Spinal cord (tissue), 10 donors: ENCODE results near the gene MAGED4B. TPM values are rescaled to one million over a fixed set of nuclear protein-coding genes. Genes with fewer than 3 reads are reported as not detected.
"Not testable (repeated sequence)": the region's sequence is repeated elsewhere in the genome, so short reads cannot be mapped to it uniquely, and the experiment has no call there.

ENCODE experiments used
- DNase-seq, 6 donors: peaks; one replicate each; pipeline versions ENCODE4 v3.0.0 to v3.0.0-alpha.2; 2013 to 2015; ENCODE audit warnings: low spot score in 6 of 6, low read depth in 4 of 6
- H3K27ac ChIP-seq: one replicate; pipeline ENCODE4 v1.5.1; 2013; ENCODE audit warnings: low read depth, low read length, control low read depth
- H3K27me3 ChIP-seq: one replicate; pipeline ENCODE4 v1.6.1; 2013; ENCODE audit warnings: low read length; ENCODE audit not compliant: control insufficient read depth, insufficient read depth
- H3K36me3 ChIP-seq: one replicate; pipeline ENCODE4 v1.6.1; 2013; ENCODE audit warnings: low read length; ENCODE audit not compliant: control insufficient read depth, insufficient read depth
- H3K4me1 ChIP-seq: one replicate; pipeline ENCODE4 v1.6.1; 2013; ENCODE audit warnings: low read length; ENCODE audit not compliant: control insufficient read depth, insufficient read depth
- H3K4me3 ChIP-seq: one replicate; pipeline ENCODE4 v1.5.1; 2013; ENCODE audit warnings: low read depth, low read length, control low read depth
- H3K9me3 ChIP-seq: one replicate; pipeline ENCODE4 v1.6.1; 2013; ENCODE audit warnings: low read length; ENCODE audit not compliant: control insufficient read depth, insufficient read depth
- WGBS: methylation state at CpG from one replicate; pipeline ENCODE4 v1.1.5; 2013; ENCODE audit warnings: missing lambda C conversion rate; ENCODE audit not compliant: insufficient coverage; 5-methylcytosine and 5-hydroxymethylcytosine counted together
- long read RNA-seq, 4 donors: transcript quantifications; one replicate each; lab custom pipeline, GENCODE V29; 2026
- polyA plus RNA-seq, 2 donors: library from polyadenylated mRNA; unstranded; fragments of 120-200 nt; gene quantifications; one replicate each; pipeline ENCODE4 v1.2.1, GENCODE V29; 2013; ENCODE audit not compliant: insufficient read length in 2 of 2
- total RNA-seq, 2 donors: library from RNA; depleted of rRNA in 1 of 2; stranded (reverse); fragments of 120-200 nt in 1 of 2; fragments of >200 nt in 1 of 2; gene quantifications; one replicate each; pipeline versions ENCODE4 v1.2.3 to v1.2.4, GENCODE V29; 2013 to 2014
- donor health status: healthy.

Gene MAGED4B, protein sequence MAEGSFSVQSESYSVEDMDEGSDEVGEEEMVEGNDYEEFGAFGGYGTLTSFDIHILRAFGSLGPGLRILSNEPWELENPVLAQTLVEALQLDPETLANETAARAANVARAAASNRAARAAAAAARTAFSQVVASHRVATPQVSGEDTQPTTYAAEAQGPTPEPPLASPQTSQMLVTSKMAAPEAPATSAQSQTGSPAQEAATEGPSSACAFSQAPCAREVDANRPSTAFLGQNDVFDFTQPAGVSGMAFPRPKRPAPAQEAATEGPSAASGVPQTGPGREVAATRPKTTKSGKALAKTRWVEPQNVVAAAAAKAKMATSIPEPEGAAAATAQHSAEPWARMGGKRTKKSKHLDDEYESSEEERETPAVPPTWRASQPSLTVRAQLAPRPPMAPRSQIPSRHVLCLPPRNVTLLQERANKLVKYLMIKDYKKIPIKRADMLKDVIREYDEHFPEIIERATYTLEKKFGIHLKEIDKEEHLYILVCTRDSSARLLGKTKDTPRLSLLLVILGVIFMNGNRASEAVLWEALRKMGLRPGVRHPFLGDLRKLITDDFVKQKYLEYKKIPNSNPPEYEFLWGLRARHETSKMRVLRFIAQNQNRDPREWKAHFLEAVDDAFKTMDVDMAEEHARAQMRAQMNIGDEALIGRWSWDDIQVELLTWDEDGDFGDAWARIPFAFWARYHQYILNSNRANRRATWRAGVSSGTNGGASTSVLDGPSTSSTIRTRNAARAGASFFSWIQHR
- total RNA-seq (100 to 1,000 TPM in 1 of 2 donors, 10 to 100 TPM in 1; 66.7 to 104 TPM), polyA plus RNA-seq (100 to 1,000 TPM; 291 to 294 TPM)
- long read RNA-seq, donor 1, transcript MAGED4B-201 (13 exons, 2,578 nt): major isoform, 11 of 162 reads
- long read RNA-seq, donor 1, transcript MAGED4B-211 (13 exons, 2,482 nt): minor isoform, 7 of 162 reads
- long read RNA-seq, donor 1, partial matches to known transcripts: 138 of 162 reads
- long read RNA-seq, donor 1, other reads (novel, unspliced or antisense): 6 of 162 reads
- long read RNA-seq, donor 2, partial matches to known transcripts: 61 of 64 reads
- long read RNA-seq, donor 2, other reads (novel, unspliced or antisense): 0 of 64 reads
- long read RNA-seq, donor 3, partial matches to known transcripts: 71 of 72 reads
- long read RNA-seq, donor 3, other reads (novel, unspliced or antisense): 0 of 72 reads
- long read RNA-seq, donor 4, partial matches to known transcripts: 36 of 44 reads
- long read RNA-seq, donor 4, other reads (novel, unspliced or antisense): 0 of 44 reads

DNA sequence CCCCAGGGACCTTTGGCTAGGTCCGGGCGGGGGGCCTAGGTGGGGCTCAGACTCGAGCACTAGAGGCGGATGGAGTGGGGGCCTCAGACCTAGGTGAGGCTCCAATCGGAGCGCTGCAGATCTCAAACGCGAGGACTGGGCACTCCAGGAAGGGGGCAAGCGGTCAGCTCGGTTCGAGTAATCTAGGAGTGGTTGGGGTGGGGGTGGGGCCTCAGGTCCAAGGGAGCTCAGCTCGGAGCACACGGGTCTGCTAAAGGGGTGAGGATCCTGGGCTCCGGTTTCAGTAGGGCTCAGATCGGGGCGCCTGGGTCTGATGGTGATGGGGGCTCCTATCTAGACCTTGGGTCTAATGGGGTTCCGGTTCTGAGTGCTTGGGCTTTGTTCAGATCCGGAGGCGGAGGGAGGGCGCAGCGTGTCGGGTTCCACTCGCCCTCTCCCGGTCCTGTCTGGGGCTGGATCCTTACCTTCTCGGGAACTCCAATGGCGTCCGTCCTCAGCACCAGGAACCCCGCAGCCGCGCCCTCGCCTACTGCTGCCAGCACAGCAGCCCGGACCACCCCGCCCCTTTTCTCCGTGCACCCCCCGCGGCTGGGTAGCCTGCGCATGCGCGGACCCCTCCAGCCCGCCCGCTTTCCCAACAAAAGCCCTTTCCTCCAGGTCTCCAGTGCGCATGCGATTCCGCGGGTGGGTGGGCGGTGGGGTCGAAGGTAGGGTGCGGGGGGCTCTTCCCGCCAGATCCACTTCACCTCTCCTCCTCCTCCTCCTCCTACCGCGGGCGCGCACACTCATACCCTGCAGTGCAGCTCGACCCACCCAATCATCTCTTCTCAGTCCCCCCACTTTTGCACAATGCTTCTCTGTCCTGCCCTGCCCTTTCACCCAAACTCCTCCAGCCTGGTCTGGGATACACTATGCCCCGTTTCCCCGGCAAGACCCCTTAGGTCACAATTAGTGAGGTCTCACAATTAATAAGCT, at the start of gene MAGED4B:
Gene MAGED4B (minus strand): TSS at position 518 of the 975 bp plus-strand sequence. CDS start 1,011 bp downstream, outside the sequence.
- H3K9me3 ChIP-seq, H3K27me3 ChIP-seq, H3K36me3 ChIP-seq, H3K27ac ChIP-seq, H3K4me1 ChIP-seq, H3K4me3 ChIP-seq, DNase-seq: not testable (repeated sequence)
- no CpG with 5 or more reads among the region's 56 CpGs for WGBS

DNA sequence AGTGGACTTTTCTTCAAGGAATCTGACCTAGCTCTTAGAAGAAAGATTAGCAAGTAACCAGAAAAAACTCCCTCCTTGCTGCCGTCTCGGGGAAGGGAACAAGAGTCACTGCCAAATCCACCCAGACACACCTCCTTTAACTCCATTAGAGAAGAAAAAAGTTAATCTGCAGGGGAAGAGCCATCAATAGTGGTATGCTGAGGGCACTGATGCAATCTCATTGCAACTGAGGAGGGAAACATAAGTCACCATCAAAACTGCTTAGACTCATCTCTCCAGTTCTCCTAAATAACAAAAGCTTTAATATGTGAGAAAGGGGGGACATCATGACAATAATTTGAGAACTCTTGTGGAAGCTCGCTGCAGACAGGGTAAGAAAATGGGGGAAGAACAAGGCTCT, 49.3 kb upstream of the MAGED4B start:
- H3K4me1 ChIP-seq: no peaks in the 10 kb centered on the region
- no peaks in the 10 kb centered on the region for H3K27me3 ChIP-seq
- WGBS: no CpG with 5 or more reads among the region's 3 CpGs

DNA sequence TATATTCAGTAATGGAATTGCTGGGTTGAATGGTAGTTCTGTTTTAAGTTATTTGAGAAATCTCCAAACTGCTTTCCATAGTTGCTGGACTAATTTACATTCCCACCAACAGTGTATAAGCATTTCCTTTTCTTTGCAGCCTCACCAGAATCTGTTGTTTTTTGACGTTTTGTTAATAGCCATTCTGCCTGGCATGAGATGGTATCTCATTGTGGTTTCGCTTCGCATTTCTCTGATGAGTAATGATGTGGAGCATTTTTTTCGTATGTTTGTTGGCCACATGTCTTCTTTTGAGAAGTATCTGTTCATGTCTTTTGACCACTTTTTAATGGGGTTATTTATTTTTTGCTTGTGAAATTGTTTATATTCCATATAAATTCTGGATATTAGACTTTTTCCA, 13.6 kb upstream of the MAGED4B start:
- WGBS: no CpG with 5 or more reads among the region's 4 CpGs
- H3K4me3 ChIP-seq: no peak overlapping the region
- no peaks in the 10 kb centered on the region for H3K36me3 ChIP-seq
- H3K27me3 ChIP-seq: no peaks in the 10 kb centered on the region
- H3K27ac ChIP-seq: no peak overlapping the region
- H3K9me3 ChIP-seq: no peaks in the 10 kb centered on the region
- H3K4me1 ChIP-seq: no peaks in the 10 kb centered on the region
- no peak for DNase-seq

More for the DNA sequence above, 49.3 kb upstream of the MAGED4B start:
- H3K36me3 ChIP-seq: no peaks in the 10 kb centered on the region
- DNase-seq: no peak
- no peak overlapping the region for H3K27ac ChIP-seq
- H3K9me3 ChIP-seq: no peaks in the 10 kb centered on the region
- no peak overlapping the region for H3K4me3 ChIP-seq

DNA sequence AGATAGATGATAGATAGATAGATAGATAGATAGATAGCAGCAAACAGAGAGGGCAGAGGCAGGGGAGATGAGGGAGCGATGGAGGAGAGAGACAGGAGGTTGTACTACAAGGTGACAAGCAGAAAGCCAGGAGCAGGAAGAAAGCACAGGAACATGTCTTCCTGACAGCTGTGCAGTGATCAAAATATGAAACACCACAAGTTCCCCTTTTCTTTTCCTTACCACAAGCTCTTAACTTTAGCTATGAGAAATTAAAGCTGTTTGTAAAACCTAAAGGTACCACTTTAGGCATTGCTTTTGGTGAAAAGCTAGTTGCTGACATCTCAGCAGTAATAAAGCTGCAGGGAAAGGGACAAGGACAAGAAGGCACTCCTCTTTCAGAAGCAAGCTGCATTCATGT, 9.1 kb upstream of the MAGED4B start:
- Histone ChIP-seq H3K4me1 (no peaks in the 10 kb centered on the region), H3K9me3 (no peaks in the 10 kb centered on the region), H3K27ac (no peak overlapping the region), H3K27me3 (no peaks in the 10 kb centered on the region), H3K4me3 (no peak overlapping the region), H3K36me3 (no peaks in the 10 kb centered on the region)
- DNase-seq: no peak
- WGBS: 100% methylated on average over 1 of the region's 1 CpG

DNA sequence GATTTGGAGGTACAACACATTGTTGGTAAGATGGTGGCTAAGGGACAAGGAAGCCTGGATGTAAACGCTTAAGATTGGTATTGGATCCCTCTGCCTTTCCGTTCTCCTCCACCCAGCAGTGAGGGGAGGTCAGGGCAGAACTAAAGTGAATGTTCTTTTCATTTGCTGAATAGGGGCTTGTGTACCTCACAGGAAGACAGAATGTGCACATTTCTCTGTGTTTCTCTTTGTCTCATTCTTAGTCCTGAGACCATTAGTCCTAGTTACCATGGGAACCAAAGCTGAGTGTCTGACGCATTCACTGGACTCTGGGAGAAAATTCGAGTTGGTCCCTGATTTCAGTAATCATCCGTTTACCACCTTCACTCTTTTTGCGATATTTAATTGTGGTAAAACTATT, 26.7 kb downstream of the MAGED4B start:
- H3K4me3 ChIP-seq, H3K36me3 ChIP-seq, H3K27ac ChIP-seq, DNase-seq, H3K4me1 ChIP-seq, H3K9me3 ChIP-seq, H3K27me3 ChIP-seq: not testable (repeated sequence)
- WGBS: no CpG with 5 or more reads among the region's 6 CpGs

DNA sequence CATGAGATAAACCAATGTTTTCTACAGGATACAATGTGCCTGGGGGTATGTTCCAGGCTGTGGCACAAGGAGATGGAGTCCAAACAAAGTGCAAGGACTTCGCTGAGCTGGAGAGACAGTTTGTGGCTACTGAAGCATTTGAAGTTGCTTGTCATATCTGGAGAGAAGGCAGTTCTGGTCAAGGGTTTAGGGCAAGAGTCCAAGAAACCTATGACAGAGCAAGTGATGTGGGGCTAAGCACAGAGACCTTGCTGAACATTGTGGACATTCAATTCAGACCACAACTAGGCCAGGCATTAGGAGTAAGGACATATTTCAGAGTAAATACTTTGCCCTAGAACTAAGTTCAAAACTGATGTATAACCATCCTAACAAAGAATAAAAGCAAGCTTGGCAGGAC, 34.8 kb downstream of the MAGED4B start:
- no peak for DNase-seq
- WGBS: 64% methylated on average over 1 of the region's 1 CpG
- Histone ChIP-seq H3K27ac (no peak overlapping the region), H3K4me1 (peaks cover 4% of the 10 kb centered on the region), H3K9me3 (no peaks in the 10 kb centered on the region), H3K4me3 (no peak overlapping the region), H3K36me3 (no peaks in the 10 kb centered on the region), H3K27me3 (no peaks in the 10 kb centered on the region)

DNA sequence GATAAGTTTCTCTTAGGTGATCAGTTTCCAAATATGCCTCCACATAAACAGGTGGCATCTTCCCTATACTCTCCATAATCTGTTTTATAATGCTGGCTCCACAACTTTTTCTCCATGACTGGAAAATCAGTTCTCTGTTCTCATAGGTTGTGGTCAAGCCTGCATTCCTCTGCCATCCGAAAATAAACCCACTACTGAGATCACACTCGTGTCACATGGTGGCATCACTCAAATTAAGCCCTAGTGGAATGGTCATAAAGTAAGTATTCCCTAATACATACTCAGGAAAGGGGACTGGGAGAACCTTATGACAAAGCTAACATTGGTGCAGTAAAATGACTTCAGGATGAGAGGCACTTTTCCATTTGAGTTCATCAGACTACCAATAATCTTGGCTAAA, 37.6 kb downstream of the MAGED4B start:
- Histone ChIP-seq H3K27ac (no peak overlapping the region), H3K36me3 (no peaks in the 10 kb centered on the region), H3K4me3 (no peak overlapping the region), H3K9me3 (no peaks in the 10 kb centered on the region), H3K4me1 (no peaks in the 10 kb centered on the region), H3K27me3 (no peaks in the 10 kb centered on the region)
- DNase-seq: no peak
- WGBS: no CpG with 5 or more reads among the region's 2 CpGs

DNA sequence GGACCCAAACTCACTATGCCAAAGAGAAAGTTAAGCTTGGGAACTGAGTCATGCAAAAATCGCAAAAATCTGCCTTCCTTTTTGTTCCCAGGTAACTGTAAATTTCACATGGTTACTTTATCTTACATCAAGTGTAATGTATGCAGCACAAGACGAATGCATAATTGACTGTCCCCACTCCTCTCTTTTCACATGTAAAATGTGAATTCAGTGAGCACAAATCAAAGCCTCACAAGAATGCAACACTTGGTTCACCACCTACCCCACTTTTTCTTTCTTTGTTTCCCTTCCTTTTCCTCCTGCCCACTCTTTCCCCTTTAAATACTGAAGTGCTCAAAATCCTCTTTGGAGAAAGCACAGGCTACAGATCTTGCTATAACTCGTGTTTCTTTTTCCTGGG, 53.2 kb downstream of the MAGED4B start:
- DNase-seq: no peak
- Histone ChIP-seq H3K4me3 (no peak overlapping the region), H3K9me3 (no peaks in the 10 kb centered on the region), H3K27ac (no peak overlapping the region), H3K4me1 (no peaks in the 10 kb centered on the region), H3K27me3 (no peaks in the 10 kb centered on the region), H3K36me3 (no peaks in the 10 kb centered on the region)
- WGBS: 0% methylated on average over 1 of the region's 3 CpGs
